ENCODE results near the gene COA8.

- TF ChIP-seq EZH2 (IDR thresholded peaks at IDR 0.05; ENCODE audit: borderline replicate concordance, low read length) (no peak), CTCF (conservative IDR thresholded peaks at IDR 0.05 in 1 of 2, IDR thresholded peaks at IDR 0.05 in 1 of 2; ENCODE audit: extremely low read depth in 1 of 2, insufficient read depth in 1 of 2, low read depth in 1 of 2, low read length in 2 of 2) (no peak)
These were observed 42.9 kb upstream of the COA8 start for GRCh38 chr14:103519837-103520212.
